ENCODE data around the gene CDC123. TPM values are rescaled to one million over a fixed set of nuclear protein-coding genes. Genes with fewer than 3 reads are reported as not detected.
A peak's percentile ranks its signal among the peaks of the same experiment; 100 is the strongest.
"Not testable (repeated sequence)": the region's sequence is repeated elsewhere in the genome, so short reads cannot be mapped to it uniquely, and the experiment has no call there.

CDC123 gene
- total RNA-seq, 1 donor from 2014 or later: 76.0 TPM

DNA sequence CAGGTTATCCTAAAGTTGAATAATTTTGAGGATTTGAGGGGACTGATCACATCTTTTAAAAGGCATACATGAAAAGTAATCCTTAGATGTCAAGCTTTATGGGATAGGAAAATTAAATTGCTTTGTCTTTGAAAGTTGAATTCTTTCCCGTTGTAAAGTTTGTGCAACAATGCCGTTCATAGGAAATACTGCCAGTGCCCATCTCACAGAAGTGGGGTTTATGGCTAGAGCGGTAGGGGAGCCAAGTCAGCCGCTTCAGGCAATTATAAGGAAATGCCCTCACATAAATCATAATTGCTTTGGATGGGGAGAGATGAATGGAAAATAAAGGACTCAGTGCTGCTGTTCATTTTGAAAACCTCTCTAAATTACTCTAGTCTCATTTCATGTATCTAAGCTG, 18.1 kb downstream of the CDC123 start:
- Mint-ChIP-seq H3K9me3 (ENCODE audit: unreplicated experiment) (no peaks in the 10 kb centered on the region), H3K36me3 (ENCODE audit: unreplicated experiment) (peaks cover 9% of the 10 kb centered on the region), H3K27ac (ENCODE audit: unreplicated experiment) (no peak overlapping the region), H3K4me1 (ENCODE audit: low read depth, unreplicated experiment) (peaks cover 17% of the 10 kb centered on the region), H3K4me3 (ENCODE audit: unreplicated experiment) (no peak overlapping the region), H3K27me3 (ENCODE audit: unreplicated experiment) (peaks cover 2% of the 10 kb centered on the region)
- TF ChIP-seq, protein P1, sequence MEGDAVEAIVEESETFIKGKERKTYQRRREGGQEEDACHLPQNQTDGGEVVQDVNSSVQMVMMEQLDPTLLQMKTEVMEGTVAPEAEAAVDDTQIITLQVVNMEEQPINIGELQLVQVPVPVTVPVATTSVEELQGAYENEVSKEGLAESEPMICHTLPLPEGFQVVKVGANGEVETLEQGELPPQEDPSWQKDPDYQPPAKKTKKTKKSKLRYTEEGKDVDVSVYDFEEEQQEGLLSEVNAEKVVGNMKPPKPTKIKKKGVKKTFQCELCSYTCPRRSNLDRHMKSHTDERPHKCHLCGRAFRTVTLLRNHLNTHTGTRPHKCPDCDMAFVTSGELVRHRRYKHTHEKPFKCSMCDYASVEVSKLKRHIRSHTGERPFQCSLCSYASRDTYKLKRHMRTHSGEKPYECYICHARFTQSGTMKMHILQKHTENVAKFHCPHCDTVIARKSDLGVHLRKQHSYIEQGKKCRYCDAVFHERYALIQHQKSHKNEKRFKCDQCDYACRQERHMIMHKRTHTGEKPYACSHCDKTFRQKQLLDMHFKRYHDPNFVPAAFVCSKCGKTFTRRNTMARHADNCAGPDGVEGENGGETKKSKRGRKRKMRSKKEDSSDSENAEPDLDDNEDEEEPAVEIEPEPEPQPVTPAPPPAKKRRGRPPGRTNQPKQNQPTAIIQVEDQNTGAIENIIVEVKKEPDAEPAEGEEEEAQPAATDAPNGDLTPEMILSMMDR (IDR thresholded peaks at IDR 0.05; ENCODE audit: partially characterized antibody, unreplicated experiment): no peak
- no peak for DNase-seq

DNA sequence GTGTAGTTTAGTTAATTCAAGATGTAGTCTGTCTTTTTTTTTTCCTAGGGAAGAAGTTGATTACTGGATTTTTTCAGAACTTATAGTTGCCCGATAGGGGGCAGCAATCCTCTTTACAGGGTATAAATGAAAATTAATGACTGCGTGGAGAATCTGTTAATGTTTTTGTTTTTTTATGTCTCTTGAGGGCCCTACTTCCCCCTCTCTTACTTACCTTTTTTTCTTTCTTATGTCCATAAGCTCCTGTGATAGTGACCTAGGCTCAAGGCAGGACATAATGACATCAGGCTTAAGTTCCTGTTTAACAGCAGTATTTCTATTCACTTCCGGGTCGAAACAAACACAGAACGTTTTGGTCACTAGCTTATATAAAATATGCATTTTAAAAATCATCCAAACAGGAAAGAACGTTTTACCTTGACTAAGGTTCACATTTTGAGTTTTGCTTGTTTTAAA, 18.8 kb downstream of the CDC123 start:
- Mint-ChIP-seq H3K9me3 (ENCODE audit: unreplicated experiment) (no peaks in the 10 kb centered on the region), H3K36me3 (ENCODE audit: unreplicated experiment) (peaks cover 9% of the 10 kb centered on the region), H3K4me3 (ENCODE audit: unreplicated experiment) (no peak overlapping the region), H3K27me3 (ENCODE audit: unreplicated experiment) (no peaks in the 10 kb centered on the region), H3K4me1 (ENCODE audit: low read depth, unreplicated experiment) (peaks cover 17% of the 10 kb centered on the region), H3K27ac (ENCODE audit: unreplicated experiment) (peak overlapping the region; percentile 62)
- TF ChIP-seq, protein P1 (IDR thresholded peaks at IDR 0.05; ENCODE audit: partially characterized antibody, unreplicated experiment): peak; percentile 79
- DNase-seq: no peak

DNA sequence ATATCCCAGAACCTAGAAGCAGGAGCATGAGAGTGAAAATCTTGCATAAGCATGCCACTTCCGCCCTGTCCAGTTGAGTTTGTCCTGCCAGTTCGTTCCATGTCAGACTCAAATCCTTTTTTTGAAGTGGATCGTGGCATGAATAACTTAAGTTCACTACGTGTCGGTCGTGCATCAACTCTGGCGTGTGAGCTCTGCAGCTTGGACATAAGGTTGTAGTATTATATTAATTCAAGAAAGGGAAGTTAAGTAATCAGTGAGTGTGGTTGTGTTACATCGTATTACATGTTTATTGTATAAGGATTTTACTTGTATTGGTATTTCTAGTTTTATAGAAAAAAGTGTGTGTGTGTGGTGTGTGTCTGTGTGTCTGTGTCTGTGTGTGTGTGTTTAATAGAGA, 23.0 kb downstream of the CDC123 start:
- Mint-ChIP-seq H3K4me3 (ENCODE audit: unreplicated experiment) (no peak overlapping the region), H3K36me3 (ENCODE audit: unreplicated experiment) (no peaks in the 10 kb centered on the region), H3K4me1 (ENCODE audit: low read depth, unreplicated experiment) (peaks cover 17% of the 10 kb centered on the region), H3K9me3 (ENCODE audit: unreplicated experiment) (no peaks in the 10 kb centered on the region), H3K27ac (ENCODE audit: unreplicated experiment) (no peak overlapping the region), H3K27me3 (ENCODE audit: unreplicated experiment) (no peaks in the 10 kb centered on the region)
- no peak for DNase-seq
- TF ChIP-seq, protein P1 (IDR thresholded peaks at IDR 0.05; ENCODE audit: partially characterized antibody, unreplicated experiment): no peak

DNA sequence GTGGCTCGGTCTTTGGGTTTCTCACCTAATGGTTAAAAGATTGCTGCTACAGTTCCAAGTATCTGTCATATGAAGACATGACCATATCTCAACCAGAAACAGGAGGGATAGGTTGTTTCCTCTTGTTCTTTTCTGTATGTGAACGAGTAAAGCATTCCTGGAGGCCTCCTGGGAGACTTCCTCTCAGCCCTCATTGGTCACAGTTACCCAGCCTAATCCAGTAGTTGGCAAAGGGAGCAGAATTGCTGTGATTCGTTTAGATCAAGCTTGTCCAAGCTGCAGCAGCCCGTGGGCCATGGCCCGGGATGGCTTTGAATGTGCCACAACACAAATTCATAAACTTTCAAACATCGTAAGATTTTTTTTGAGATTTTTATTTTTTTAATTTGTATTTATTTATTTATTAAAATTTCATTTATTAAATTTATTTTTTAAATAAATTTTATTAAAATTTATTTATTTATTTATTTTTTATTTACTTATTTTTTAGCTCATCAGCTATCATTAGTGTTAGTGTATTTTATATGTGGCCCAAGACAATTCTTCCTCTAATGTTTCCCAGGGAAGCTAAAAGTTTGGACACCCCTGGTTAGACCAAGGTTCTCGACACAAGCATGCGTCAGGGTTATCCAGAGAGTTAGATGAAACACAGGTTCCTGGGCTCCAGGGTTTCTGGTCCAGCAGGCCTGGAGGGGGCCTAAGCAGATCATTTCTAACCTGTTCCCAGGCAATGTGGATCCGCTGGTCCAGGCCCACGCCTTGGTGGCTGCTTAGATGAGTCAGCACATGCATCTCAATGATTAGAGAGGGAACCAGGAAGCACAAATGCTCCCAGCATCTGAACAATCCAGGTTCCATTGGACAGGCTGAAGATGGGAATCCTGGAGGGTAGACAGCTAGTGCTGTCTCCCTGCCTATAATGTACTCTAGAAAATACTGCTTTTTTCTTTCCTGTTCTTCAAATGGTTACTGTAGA, 25.6 kb downstream of the CDC123 start:
- DNase-seq: no peak
- Mint-ChIP-seq H3K27me3 (ENCODE audit: unreplicated experiment) (no peaks in the 10 kb centered on the region), H3K9me3 (ENCODE audit: unreplicated experiment) (no peaks in the 10 kb centered on the region), H3K4me1 (ENCODE audit: low read depth, unreplicated experiment) (peaks cover 4% of the 10 kb centered on the region), H3K4me3 (ENCODE audit: unreplicated experiment) (no peak overlapping the region), H3K36me3 (ENCODE audit: unreplicated experiment) (no peaks in the 10 kb centered on the region), H3K27ac (ENCODE audit: unreplicated experiment) (peak overlapping the region; percentile 66)
- TF ChIP-seq, protein P1 (IDR thresholded peaks at IDR 0.05; ENCODE audit: partially characterized antibody, unreplicated experiment): no peak

DNA sequence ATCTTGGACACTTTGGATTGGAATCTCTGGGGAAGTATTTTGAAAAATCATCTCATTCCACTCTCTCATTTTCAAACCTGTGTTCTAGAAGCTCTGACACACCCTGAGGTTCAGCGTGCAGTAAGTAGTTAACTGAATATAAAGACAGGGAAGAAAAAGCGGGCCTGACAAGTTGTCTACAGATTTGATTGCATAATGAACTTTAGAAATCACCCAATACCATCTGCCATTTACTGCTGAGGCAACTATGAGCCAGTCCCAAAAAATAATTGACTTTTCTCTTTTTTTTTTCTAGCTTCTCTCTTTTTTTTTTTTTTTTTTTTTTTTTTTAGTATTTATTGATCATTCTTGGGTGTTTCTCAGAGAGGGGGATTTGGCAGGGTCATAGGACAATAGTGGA, 29.5 kb downstream of the CDC123 start:
- TF ChIP-seq, protein P1 (IDR thresholded peaks at IDR 0.05; ENCODE audit: partially characterized antibody, unreplicated experiment): no peak
- Mint-ChIP-seq H3K4me3 (ENCODE audit: unreplicated experiment) (no peak overlapping the region), H3K4me1 (ENCODE audit: low read depth, unreplicated experiment) (peaks cover 13% of the 10 kb centered on the region), H3K27me3 (ENCODE audit: unreplicated experiment) (no peaks in the 10 kb centered on the region), H3K9me3 (ENCODE audit: unreplicated experiment) (peaks cover 1% of the 10 kb centered on the region), H3K36me3 (ENCODE audit: unreplicated experiment) (peaks cover 9% of the 10 kb centered on the region), H3K27ac (ENCODE audit: unreplicated experiment) (peak overlapping the region; percentile 85)
- no peak for DNase-seq

DNA sequence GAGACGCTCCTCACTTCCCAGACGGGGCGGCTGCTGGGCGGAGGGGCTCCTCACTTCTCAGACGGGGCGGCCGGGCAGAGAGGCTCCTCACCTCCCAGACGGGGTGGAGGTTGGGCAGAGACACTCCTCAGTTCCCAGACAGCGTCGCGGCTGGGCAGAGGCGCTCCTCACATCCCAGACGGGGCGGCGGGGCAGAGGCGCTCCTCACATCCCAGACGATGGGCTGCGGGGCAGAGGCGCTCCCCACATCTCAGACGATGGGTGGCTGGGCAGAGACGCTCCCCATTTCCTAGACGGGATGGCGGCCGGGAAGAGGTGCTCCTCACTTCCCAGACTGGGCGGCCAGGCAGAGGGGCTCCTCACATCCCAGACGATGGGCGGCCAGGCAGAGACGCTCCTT, 30.4 kb downstream of the CDC123 start:
- not testable (repeated sequence) for DNase-seq; H3K4me3 Mint-ChIP-seq (ENCODE audit: unreplicated experiment); H3K27ac Mint-ChIP-seq (ENCODE audit: unreplicated experiment); H3K27me3 Mint-ChIP-seq (ENCODE audit: unreplicated experiment); H3K9me3 Mint-ChIP-seq (ENCODE audit: unreplicated experiment)
- Mint-ChIP-seq H3K4me1 (ENCODE audit: low read depth, unreplicated experiment) (peaks cover 13% of the 10 kb centered on the region), H3K36me3 (ENCODE audit: unreplicated experiment) (peaks cover 13% of the 10 kb centered on the region)
